SK-N-MC (cell line): Measurements from ENCODE around the gene GPD1L.
"Not testable (repeated sequence)": the region's sequence is repeated elsewhere in the genome, so short reads cannot be mapped to it uniquely, and the experiment has no call there.

Experiments
- EZH2 ChIP-seq: fragments of 200-600 bp; sonication (generic); IDR thresholded peaks from one replicate; pipeline ENCODE4 v1.6.1; 2017; ENCODE audit warnings: antibody characterized with exemption
- FOXP2 ChIP-seq: optimal IDR thresholded peaks from 2 replicates; pipeline ENCODE3; 2011; ENCODE audit warnings: mild to moderate bottlenecking, moderate library complexity; ENCODE audit not compliant: insufficient read depth; ENCODE audit errors: extremely low read length, control extremely low read depth
- POLR2AphosphoS5 ChIP-seq: IDR thresholded peaks from 2 replicates; pipeline ENCODE4 v1.6.1; 2012; ENCODE audit warnings: mild to moderate bottlenecking, low read depth, low read length, borderline replicate concordance

DNA sequence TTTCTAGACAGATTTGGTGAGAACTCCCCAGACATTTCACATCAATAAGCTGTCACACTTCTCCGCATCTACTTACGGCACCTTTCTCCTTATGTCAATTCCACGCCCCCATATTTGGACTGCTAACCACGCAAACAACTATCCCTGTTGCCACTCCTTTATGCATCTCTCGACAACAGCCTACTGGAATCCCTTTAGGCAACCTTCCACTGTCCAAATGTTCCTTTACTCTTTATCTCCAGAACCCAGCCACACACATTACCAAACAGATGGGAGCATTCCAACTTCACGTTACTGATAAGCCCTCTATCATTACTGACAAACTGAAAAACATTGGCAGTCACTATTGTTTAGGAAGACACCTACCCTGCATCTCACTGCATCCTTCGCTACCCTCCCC, 32.2 kb upstream of the GPD1L start:
- not testable (repeated sequence) for TF ChIP-seq EZH2, POLR2AphosphoS5, FOXP2
